SK-N-SH treated with all-trans-retinoic acid at 6 μM for 48 hours (cell line): ENCODE data around the gene OSM.

ENCODE experiments used
- ISL1 ChIP-seq: fragments of 250-450 bp; sonication (Bioruptor Pico); IDR thresholded peaks from 2 replicates; pipeline ENCODE4 v2.1.2; 2022; ENCODE audit warnings: mild to moderate bottlenecking, moderate library complexity
- TCF4 ChIP-seq: fragments of 250-450 bp; sonication (Bioruptor Pico); IDR thresholded peaks from 2 replicates; pipeline ENCODE4 v1.8.0; 2021; ENCODE audit warnings: mild to moderate bottlenecking, moderate library complexity, borderline replicate concordance
- TF ChIP-seq, protein P1 (sequence below): fragments of 250-450 bp; sonication (Bioruptor Pico); IDR thresholded peaks from 2 replicates; pipeline ENCODE4 v1.8.0; 2020; ENCODE audit warnings: mild to moderate bottlenecking, moderate library complexity, borderline replicate concordance

- TF ChIP-seq TCF4 (CRISPR knock-in tag) (no peak), ISL1 (no peak)
- TF ChIP-seq, protein P1, sequence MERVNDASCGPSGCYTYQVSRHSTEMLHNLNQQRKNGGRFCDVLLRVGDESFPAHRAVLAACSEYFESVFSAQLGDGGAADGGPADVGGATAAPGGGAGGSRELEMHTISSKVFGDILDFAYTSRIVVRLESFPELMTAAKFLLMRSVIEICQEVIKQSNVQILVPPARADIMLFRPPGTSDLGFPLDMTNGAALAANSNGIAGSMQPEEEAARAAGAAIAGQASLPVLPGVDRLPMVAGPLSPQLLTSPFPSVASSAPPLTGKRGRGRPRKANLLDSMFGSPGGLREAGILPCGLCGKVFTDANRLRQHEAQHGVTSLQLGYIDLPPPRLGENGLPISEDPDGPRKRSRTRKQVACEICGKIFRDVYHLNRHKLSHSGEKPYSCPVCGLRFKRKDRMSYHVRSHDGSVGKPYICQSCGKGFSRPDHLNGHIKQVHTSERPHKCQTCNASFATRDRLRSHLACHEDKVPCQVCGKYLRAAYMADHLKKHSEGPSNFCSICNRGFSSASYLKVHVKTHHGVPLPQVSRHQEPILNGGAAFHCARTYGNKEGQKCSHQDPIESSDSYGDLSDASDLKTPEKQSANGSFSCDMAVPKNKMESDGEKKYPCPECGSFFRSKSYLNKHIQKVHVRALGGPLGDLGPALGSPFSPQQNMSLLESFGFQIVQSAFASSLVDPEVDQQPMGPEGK (CRISPR knock-in tag), result no peak
These were observed 5.5 kb downstream of the OSM start for GRCh38 chr22:30261134-30261533.
